HUES48 (cell line): ENCODE results near the gene MRFAP1.

ENCODE experiments used
- H3K27ac ChIP-seq: one replicate; pipeline ENCODE4 v1.7.0; 2013; ENCODE audit warnings: low read depth, low read length, inconsistent platforms
- H3K27me3 ChIP-seq: 2 replicates; pipeline ENCODE4 v1.6.1; 2013; ENCODE audit warnings: mild to moderate bottlenecking, low read length; ENCODE audit not compliant: control insufficient read depth, insufficient read depth
- H3K36me3 ChIP-seq: 2 replicates; pipeline ENCODE4 v1.6.1; 2013; ENCODE audit warnings: low read length; ENCODE audit not compliant: control insufficient read depth, insufficient read depth
- H3K4me1 ChIP-seq: 2 replicates; pipeline ENCODE4 v1.6.1; 2013; ENCODE audit warnings: mild to moderate bottlenecking, low read length; ENCODE audit not compliant: control insufficient read depth, insufficient read depth
- H3K4me3 ChIP-seq: 2 replicates; pipeline ENCODE4 v1.5.1; 2013; ENCODE audit warnings: mild to moderate bottlenecking, low read depth, low read length
- H3K9ac ChIP-seq: 2 replicates; pipeline ENCODE4 v1.6.1; 2013; ENCODE audit warnings: mild to moderate bottlenecking, low read depth, low read length, moderate library complexity
- H3K9me3 ChIP-seq: 2 replicates; pipeline ENCODE4 v1.6.1; 2013; ENCODE audit warnings: low read length; ENCODE audit not compliant: control insufficient read depth, insufficient read depth

Gene MRFAP1

DNA sequence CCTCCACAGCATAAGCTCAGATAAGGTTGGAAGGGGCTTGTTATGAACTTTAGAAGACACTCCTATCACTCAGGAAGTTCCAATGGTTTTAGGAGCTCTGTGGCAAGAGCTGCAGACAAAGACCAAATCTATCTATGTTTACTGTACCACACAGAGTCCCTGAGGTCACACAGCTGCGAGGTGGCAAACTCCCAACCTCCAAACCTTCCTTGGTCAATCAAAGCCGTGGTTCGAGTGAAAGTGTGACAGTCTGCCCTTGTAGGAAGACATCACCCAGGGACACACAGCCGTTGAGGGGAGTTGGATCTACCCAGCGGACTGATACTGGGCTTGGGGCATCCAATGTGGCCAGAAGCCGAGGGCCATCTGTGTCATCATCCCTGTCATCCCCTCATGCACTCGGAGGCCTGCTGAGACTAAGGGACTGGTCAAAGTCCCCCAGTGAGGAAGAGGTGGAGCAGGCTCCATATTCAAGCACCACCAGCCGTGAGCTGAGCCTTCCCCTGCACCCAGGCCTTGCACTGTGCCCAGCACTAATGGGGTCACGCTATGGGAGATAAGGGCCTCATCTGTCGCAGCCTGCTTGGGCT lies 38.7 kb upstream of the MRFAP1 start:
- Histone ChIP-seq H3K27me3 (no peaks in the 10 kb centered on the region), H3K9ac (no peak overlapping the region), H3K36me3 (no peaks in the 10 kb centered on the region), H3K27ac (no peak overlapping the region), H3K4me1 (no peaks in the 10 kb centered on the region), H3K4me3 (no peak overlapping the region), H3K9me3 (peaks cover 6% of the 10 kb centered on the region; the same call in 1 of the 2 replicates)

DNA sequence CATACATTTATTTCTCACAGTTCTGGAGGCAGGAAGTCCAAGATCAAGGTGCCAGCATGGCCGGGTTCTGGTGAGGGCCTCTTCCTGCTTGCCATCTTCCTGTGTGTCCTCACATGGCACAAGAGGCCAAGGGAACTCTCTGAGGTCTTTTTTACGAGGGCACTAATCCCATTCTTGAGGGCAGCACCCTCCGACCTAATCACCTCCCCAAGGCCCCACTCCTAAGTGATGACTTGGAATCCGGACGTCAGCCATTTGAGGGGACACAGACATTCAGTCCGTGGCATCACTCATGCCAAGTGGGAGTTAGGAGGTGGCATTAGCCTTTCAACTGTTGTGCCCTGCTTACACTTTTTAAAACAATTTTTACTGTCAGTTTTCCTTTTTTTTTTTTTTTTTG lies 38.2 kb upstream of the MRFAP1 start:
- H3K9me3 ChIP-seq, result peaks cover 6% of the 10 kb centered on the region; the same call in 1 of the 2 replicates
- H3K4me1 ChIP-seq, result no peaks in the 10 kb centered on the region
- no peaks in the 10 kb centered on the region for H3K27me3 ChIP-seq
- no peak overlapping the region for H3K9ac ChIP-seq
- H3K36me3 ChIP-seq, result no peaks in the 10 kb centered on the region
- H3K4me3 ChIP-seq, result no peak overlapping the region
- no peak overlapping the region for H3K27ac ChIP-seq

DNA sequence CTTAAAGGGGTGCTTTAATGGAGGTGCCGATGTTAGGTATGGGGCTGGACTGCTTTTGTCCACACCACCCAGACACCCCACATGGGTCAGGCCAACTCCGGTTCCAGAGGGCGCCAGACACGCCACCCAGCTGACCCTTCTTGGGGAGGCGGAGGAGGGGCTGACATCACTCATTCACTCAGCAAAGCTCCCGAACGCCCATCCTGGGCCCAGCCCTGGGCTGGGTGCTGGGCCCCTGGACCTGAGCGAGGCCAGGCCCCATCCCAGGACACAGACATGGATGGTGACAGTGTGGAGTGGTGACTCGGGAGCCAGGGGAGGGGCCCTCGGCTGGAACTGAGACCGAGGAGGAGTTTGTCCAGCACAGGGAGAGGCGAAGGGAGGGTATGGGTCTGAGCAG lies 37.4 kb upstream of the MRFAP1 start:
- H3K27ac ChIP-seq, result no peak overlapping the region
- no peak overlapping the region for H3K4me3 ChIP-seq
- H3K4me1 ChIP-seq, result no peaks in the 10 kb centered on the region
- H3K9ac ChIP-seq, result no peak overlapping the region
- H3K9me3 ChIP-seq, result peaks cover 6% of the 10 kb centered on the region; the same call in 1 of the 2 replicates
- H3K36me3 ChIP-seq, result no peaks in the 10 kb centered on the region
- H3K27me3 ChIP-seq, result no peaks in the 10 kb centered on the region

DNA sequence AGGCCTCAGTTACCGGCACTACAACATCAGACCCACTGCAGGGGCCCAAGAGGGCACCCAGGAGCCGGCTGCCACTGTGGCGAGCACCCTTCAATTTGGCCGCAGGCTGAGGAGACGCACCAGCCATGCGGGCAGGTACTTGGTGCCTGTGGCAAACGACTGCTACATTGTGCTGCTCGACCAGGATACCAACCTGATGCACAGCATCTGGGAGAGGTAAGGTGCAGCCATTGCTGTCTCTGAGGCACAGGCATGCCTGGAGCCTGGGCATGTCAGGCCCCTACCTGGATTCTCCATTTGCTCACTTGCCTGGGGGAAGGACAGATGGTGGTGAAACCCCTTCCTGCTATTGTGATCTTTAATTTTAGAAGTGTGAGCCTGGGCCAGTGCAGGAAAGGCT lies 35.4 kb upstream of the MRFAP1 start:
- no peak overlapping the region for H3K27ac ChIP-seq
- H3K36me3 ChIP-seq, result no peaks in the 10 kb centered on the region
- no peak overlapping the region for H3K9ac ChIP-seq
- H3K4me1 ChIP-seq, result no peaks in the 10 kb centered on the region
- peaks cover 6% of the 10 kb centered on the region; the same call in 1 of the 2 replicates for H3K9me3 ChIP-seq
- H3K4me3 ChIP-seq, result no peak overlapping the region
- no peaks in the 10 kb centered on the region for H3K27me3 ChIP-seq

DNA sequence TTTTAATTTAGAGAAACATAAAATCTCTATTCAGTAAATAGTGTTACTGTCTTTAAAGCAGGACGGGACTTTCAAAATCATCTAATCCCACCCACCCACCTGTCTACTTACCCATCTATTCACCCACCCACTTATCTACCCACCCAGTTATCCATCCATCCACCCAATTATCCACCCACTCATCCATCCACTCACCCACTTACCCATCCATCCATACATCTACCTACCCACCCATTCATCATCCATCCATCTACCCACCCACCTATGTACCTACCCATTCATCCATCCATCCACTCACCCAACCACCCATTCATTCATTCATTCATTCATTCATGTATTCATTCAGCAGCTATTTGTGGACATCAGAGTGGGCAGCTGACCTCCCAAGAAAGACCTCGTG lies 34.9 kb upstream of the MRFAP1 start:
- H3K4me3 ChIP-seq, result no peak overlapping the region
- H3K27ac ChIP-seq, result no peak overlapping the region
- peaks cover 6% of the 10 kb centered on the region; the same call in 1 of the 2 replicates for H3K9me3 ChIP-seq
- no peaks in the 10 kb centered on the region for H3K36me3 ChIP-seq
- H3K4me1 ChIP-seq, result no peaks in the 10 kb centered on the region
- H3K9ac ChIP-seq, result no peak overlapping the region
- H3K27me3 ChIP-seq, result no peaks in the 10 kb centered on the region

DNA sequence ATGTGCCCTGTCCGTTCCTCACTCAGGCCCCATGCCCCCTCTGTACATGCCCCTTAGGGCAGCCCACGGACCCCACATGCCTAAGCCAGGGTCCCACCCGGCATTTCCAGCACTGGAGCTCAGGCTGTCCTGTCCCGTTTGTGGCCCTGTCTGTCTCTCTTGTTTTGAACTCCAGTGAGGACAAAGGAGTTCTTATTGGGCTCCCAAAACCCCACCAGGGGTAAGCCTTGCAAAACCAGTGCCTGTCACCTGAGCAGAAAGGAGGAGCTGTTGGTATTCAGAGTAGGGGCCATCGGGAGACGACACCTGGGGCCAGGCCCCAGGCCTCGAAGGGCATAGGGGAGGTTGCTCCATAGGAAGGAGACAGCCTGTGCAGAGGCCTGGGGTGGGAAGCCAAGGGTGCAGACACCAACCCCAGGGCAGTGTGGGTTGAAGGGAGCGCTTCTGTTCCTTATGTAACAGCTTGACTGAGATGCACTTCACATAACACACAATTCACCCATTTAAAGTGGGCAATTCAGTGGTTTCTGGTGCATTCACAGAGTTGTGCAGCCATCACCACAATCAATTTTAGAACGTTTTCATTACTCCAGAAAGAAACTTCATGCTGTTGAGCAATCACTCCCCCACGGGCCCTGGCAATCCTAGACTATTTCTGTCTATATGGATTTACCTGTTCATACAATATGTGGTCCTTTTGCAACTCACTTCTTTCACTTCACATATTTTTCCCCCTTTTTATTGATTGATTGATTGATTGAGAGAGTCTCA lies 33.8 kb upstream of the MRFAP1 start:
- H3K4me3 ChIP-seq, result no peak overlapping the region
- no peaks in the 10 kb centered on the region for H3K27me3 ChIP-seq
- H3K4me1 ChIP-seq, result no peaks in the 10 kb centered on the region
- H3K27ac ChIP-seq, result no peak overlapping the region
- H3K36me3 ChIP-seq, result no peaks in the 10 kb centered on the region
- H3K9ac ChIP-seq, result no peak overlapping the region
- H3K9me3 ChIP-seq, result peaks cover 6% of the 10 kb centered on the region; the same call in 1 of the 2 replicates

DNA sequence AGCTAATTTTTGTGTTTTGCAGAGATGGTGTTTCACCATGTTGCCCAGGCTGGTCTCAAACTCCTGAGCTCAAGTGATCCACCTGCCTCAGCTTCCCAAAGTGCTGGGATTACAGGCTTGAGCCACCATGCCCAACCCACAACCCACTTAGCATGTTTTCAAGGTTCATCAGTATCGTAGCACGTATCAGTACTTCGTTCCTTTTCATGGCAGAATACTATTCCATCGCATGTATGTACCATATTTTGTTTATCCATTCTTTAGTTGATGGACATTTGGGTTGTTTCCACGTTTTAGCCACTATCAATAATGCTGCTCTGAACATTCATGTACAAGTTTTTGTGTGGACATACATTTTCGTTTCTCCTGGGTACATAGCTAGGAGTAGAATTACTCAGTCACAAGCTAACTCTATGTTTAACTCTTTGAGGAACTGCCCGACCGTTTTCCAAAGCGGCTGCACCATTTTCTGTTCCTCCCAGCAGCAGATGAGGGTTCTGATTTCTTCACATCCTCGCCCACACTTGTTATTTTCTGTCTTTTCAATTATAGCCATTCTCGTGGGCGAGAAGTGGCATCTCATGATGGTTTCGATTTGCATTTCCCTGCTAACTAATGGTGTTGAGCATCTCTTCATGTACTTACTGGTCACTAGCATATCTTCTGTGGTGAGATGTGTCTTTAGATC lies 33.0 kb upstream of the MRFAP1 start:
- H3K36me3 ChIP-seq, result no peaks in the 10 kb centered on the region
- H3K9me3 ChIP-seq, result peaks cover 6% of the 10 kb centered on the region; the same call in 1 of the 2 replicates
- no peak overlapping the region for H3K9ac ChIP-seq
- no peaks in the 10 kb centered on the region for H3K27me3 ChIP-seq
- H3K4me1 ChIP-seq, result no peaks in the 10 kb centered on the region
- H3K27ac ChIP-seq, result no peak overlapping the region
- no peak overlapping the region for H3K4me3 ChIP-seq

DNA sequence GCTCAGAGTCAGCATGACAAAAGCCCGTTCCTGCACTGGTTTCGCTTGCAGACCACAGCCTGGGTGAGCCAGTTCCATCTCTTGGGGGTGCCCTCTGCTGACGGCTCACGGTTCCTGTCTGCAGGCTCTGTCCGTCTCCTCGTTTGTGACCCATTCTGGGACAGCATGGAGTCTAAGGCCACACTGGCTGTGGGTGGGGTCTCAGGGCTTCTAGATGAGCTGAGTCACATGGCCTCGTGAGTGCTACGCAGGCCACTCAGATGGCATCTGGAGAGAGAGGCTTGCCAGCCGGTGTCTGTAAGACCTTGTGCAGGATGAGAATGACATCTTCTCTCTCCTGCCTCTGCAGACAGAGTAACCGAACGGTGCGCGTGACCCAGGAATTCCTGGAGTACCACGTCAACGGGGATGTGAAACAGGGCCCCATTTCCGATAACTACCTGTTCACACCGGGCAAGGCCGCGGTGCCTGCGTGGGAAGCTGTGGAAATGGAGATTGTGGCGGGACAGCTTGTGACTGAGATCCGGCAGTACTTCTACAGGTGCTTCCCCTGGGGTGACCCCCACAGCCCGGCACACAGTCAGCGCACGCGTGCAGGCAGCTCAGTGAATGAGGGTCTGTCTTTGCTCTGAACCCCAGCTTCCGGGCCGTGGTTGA lies 31.6 kb upstream of the MRFAP1 start:
- no peaks in the 10 kb centered on the region for H3K4me1 ChIP-seq

DNA sequence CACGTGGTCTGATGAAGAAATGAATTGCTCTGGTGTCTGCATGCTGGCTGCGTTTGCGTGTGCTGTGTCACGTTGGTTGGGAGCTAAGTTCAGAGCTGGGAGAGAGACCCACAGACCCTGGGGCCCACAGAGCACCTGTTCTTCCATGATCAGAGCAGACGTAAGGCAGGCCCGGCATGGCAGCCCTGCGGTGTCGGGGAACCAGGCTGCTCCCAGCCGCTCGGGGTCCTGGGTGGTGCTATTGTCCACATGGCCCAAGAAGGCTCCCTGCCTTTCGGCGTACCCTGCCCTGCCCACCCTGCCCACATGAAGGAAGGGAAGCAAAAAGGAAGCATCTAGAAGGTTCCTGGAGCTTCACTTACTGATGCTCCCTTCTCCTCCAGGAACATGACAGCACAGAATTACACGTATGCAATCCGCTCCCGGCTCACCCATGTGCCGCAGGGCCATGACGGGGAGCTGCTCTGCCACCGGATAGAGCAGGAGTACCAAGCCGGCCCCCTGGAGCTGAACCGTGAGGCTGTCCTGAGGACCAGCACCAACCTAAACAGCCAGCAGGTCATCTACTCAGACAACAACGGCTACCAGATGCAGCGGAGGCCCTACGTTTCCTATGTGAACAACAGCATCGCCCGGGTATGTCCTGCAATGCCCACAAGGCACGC lies 30.9 kb upstream of the MRFAP1 start:
- Histone ChIP-seq H3K4me3 (no peak overlapping the region), H3K9me3 (peaks cover 6% of the 10 kb centered on the region; the same call in 1 of the 2 replicates), H3K27me3 (no peaks in the 10 kb centered on the region), H3K36me3 (no peaks in the 10 kb centered on the region), H3K27ac (no peak overlapping the region), H3K9ac (no peak overlapping the region), H3K4me1 (no peaks in the 10 kb centered on the region)

More for the DNA sequence above, 31.6 kb upstream of the MRFAP1 start:
- Histone ChIP-seq H3K36me3 (no peaks in the 10 kb centered on the region), H3K9me3 (peaks cover 6% of the 10 kb centered on the region; the same call in 1 of the 2 replicates), H3K9ac (no peak overlapping the region), H3K27me3 (no peaks in the 10 kb centered on the region), H3K27ac (no peak overlapping the region), H3K4me3 (no peak overlapping the region)

DNA sequence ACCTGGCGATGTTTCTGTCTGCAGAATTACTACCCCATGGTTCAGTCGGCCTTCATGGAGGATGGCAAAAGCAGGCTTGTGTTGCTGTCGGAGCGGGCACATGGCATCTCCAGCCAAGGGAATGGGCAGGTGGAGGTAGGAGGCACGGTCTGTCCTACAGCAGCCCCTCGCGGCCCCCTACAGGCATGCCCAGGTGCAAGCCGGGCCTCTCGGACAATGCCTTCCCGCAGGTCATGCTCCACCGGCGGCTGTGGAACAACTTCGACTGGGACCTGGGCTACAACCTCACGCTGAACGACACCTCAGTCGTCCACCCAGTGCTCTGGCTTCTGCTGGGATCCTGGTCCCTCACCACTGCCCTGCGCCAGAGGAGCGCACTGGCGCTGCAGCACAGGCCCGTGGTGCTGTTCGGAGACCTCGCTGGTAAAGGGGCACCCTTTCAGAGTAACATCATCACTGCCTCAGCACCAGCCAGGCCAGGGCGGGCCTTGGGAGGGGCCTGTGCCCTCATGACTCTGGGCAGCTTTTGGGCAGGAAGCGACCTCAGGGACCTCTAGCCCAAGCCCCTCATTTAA lies 29.5 kb upstream of the MRFAP1 start:
- H3K9me3 ChIP-seq, result no peaks in the 10 kb centered on the region
- no peak overlapping the region for H3K4me3 ChIP-seq
- H3K9ac ChIP-seq, result no peak overlapping the region
- H3K36me3 ChIP-seq, result no peaks in the 10 kb centered on the region
- no peak overlapping the region for H3K27ac ChIP-seq
- H3K4me1 ChIP-seq, result no peaks in the 10 kb centered on the region
- no peaks in the 10 kb centered on the region for H3K27me3 ChIP-seq
